DOHH2 (cell line): Measurements from ENCODE around the gene PHACTR1.

ENCODE experiments used
- H3F3A ChIP-seq: fragments of 200-600 bp; sonication (generic), shearing (Covaris generic); 2 replicates; pipeline ENCODE4 v1.6.0; 2016; ENCODE audit warnings: antibody characterized with exemption, mild to moderate bottlenecking; ENCODE audit not compliant: control insufficient read depth, insufficient read depth
- H3K27ac ChIP-seq: fragments of 200-600 bp; sonication (generic); 2 replicates; pipeline ENCODE4 v1.5.1; 2014; ENCODE audit warnings: low read depth, mild to moderate bottlenecking, low read length, moderate library complexity
- H3K27me3 ChIP-seq: fragments of 200-600 bp; sonication (generic); 2 replicates; pipeline ENCODE4 v1.6.1; 2014; ENCODE audit warnings: mild to moderate bottlenecking, low read length, mixed read lengths; ENCODE audit not compliant: control insufficient read depth
- H3K36me3 ChIP-seq: fragments of 200-600 bp; sonication (generic); 2 replicates; pipeline ENCODE4 v1.6.1; 2014; ENCODE audit warnings: mild to moderate bottlenecking, low read length, moderate library complexity, mixed read lengths; ENCODE audit not compliant: control insufficient read depth
- H3K4me1 ChIP-seq: fragments of 200-600 bp; sonication (generic); 2 replicates; pipeline ENCODE4 v1.6.1; 2014; ENCODE audit warnings: mild to moderate bottlenecking, low read length, mixed read lengths; ENCODE audit not compliant: control insufficient read depth
- H3K4me2 ChIP-seq: fragments of 200-600 bp; sonication (generic); 2 replicates; pipeline ENCODE4 v1.6.0; 2014; ENCODE audit warnings: mild to moderate bottlenecking, low read length, moderate library complexity
- H3K4me3 ChIP-seq: fragments of 200-600 bp; sonication (generic); 2 replicates; pipeline ENCODE4 v1.5.1; 2014; ENCODE audit warnings: mild to moderate bottlenecking, low read length, mixed read lengths
- H3K79me2 ChIP-seq: fragments of 200-600 bp; sonication (generic); 2 replicates; pipeline ENCODE4 v1.6.1; 2014; ENCODE audit warnings: mild to moderate bottlenecking, low read length, mixed read lengths; ENCODE audit not compliant: control insufficient read depth
- H3K9me2 ChIP-seq: fragments of 200-600 bp; sonication (generic); replicated peaks from 2 replicates; pipeline ENCODE4 v1.6.1; 2014; ENCODE audit warnings: mild to moderate bottlenecking, low read length, mixed read lengths; ENCODE audit not compliant: control insufficient read depth
- H3K9me3 ChIP-seq: fragments of 200-600 bp; sonication (generic); 2 replicates; pipeline ENCODE4 v1.6.1; 2014; ENCODE audit warnings: antibody characterized with exemption, low read length, mixed read lengths; ENCODE audit not compliant: control insufficient read depth, insufficient read depth
- H4K20me1 ChIP-seq: fragments of 200-600 bp; sonication (generic); 2 replicates; pipeline ENCODE4 v1.6.0; 2014; ENCODE audit warnings: low read depth, mild to moderate bottlenecking, antibody characterized with exemption, low read length, moderate library complexity; ENCODE audit not compliant: control insufficient read depth, insufficient read depth
- CTCF ChIP-seq: fragments of 200-600 bp; sonication (generic); IDR thresholded peaks from one replicate; pipeline ENCODE4 v1.5.1; 2014; ENCODE audit warnings: antibody characterized with exemption, mild to moderate bottlenecking, low read depth, low read length; ENCODE audit not compliant: poor library complexity, severe bottlenecking
- EZH2phosphoT487 ChIP-seq: fragments of 200-600 bp; sonication (generic); IDR thresholded peaks from 2 replicates; pipeline ENCODE4 v1.6.1; 2017; ENCODE audit warnings: borderline replicate concordance, mild to moderate bottlenecking, antibody characterized with exemption, low read length, moderate library complexity, mixed read lengths

Gene PHACTR1

GRCh38 chr6:13260101-13260598 is 543.6 kb downstream of the PHACTR1 start:
- TF ChIP-seq EZH2phosphoT487 (no peak), CTCF (no peak)
- H3K4me1 ChIP-seq = peaks cover 84% of the 10 kb centered on the region
- peaks cover 11% of the 10 kb centered on the region for H3K9me3 ChIP-seq
- H4K20me1 ChIP-seq = no peaks in the 10 kb centered on the region
- peak overlapping the region; percentile 57 for H3K4me3 ChIP-seq
- H3K27me3 ChIP-seq = no peaks in the 10 kb centered on the region
- peaks cover 15% of the 10 kb centered on the region for H3F3A ChIP-seq
- peak overlapping the region; percentile 81 for H3K4me2 ChIP-seq
- H3K36me3 ChIP-seq = no peaks in the 10 kb centered on the region
- peak overlapping the region; percentile 92 for H3K27ac ChIP-seq
- no peaks in the 10 kb centered on the region for H3K79me2 ChIP-seq
- no peaks in the 10 kb centered on the region for H3K9me2 ChIP-seq

DNA sequence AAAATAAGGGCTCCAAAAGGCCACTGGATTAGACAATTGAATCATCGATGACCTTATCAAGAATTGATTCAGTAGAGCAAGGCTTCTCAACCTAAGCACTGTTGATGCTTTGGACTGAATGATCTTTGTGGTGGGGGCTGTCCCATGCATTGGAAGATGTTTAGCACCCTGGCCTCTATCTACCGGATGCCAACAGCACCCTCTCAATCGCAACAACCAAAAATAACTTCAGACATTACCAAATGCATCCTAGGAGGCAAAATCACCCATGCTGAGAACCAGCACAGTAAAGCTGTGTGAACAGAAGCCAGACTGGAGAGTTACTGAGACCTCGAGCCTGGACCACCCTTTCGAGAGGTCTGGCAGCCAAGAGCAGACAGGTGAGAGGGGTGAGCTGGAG is 544.3 kb downstream of the PHACTR1 start:
- H3K27ac ChIP-seq = peak overlapping the region; percentile 92
- no peaks in the 10 kb centered on the region for H3K9me2 ChIP-seq
- TF ChIP-seq CTCF (no peak), EZH2phosphoT487 (no peak)
- H3K9me3 ChIP-seq = peaks cover 6% of the 10 kb centered on the region; the same call in 1 of the 2 replicates
- peaks cover 15% of the 10 kb centered on the region for H3F3A ChIP-seq
- H4K20me1 ChIP-seq = no peaks in the 10 kb centered on the region
- no peaks in the 10 kb centered on the region for H3K79me2 ChIP-seq
- H3K4me1 ChIP-seq = peaks cover 82% of the 10 kb centered on the region
- no peaks in the 10 kb centered on the region for H3K36me3 ChIP-seq
- peak overlapping the region; percentile 57 for H3K4me3 ChIP-seq
- H3K27me3 ChIP-seq = no peaks in the 10 kb centered on the region
- H3K4me2 ChIP-seq = peak overlapping the region; percentile 81

GRCh38 chr6:13261464-13261994 is 545.0 kb downstream of the PHACTR1 start:
- H3K27me3 ChIP-seq = no peaks in the 10 kb centered on the region
- H3K79me2 ChIP-seq = no peaks in the 10 kb centered on the region
- no peaks in the 10 kb centered on the region for H3K9me2 ChIP-seq
- H3K4me3 ChIP-seq = peak overlapping the region; percentile 57
- TF ChIP-seq EZH2phosphoT487 (no peak), CTCF (no peak)
- H4K20me1 ChIP-seq = no peaks in the 10 kb centered on the region
- no peaks in the 10 kb centered on the region for H3K36me3 ChIP-seq
- H3K4me1 ChIP-seq = peaks cover 75% of the 10 kb centered on the region
- H3F3A ChIP-seq = peaks cover 15% of the 10 kb centered on the region
- H3K27ac ChIP-seq = peak overlapping the region; percentile 92
- no peaks in the 10 kb centered on the region; the same call in 1 of the 2 replicates for H3K9me3 ChIP-seq
- peak overlapping the region; percentile 81 for H3K4me2 ChIP-seq
